ENCODE measurements around the gene ODC1. TPM values are rescaled to one million over a fixed set of nuclear protein-coding genes. Genes with fewer than 3 reads are reported as not detected.

The ODC1 gene
- total RNA-seq: 100 to 1,000 TPM in 1 of 6 donors, 10 to 100 TPM in 4, 1 to 10 TPM in 1; 3.1 to 223 (median 46.0) TPM

DNA sequence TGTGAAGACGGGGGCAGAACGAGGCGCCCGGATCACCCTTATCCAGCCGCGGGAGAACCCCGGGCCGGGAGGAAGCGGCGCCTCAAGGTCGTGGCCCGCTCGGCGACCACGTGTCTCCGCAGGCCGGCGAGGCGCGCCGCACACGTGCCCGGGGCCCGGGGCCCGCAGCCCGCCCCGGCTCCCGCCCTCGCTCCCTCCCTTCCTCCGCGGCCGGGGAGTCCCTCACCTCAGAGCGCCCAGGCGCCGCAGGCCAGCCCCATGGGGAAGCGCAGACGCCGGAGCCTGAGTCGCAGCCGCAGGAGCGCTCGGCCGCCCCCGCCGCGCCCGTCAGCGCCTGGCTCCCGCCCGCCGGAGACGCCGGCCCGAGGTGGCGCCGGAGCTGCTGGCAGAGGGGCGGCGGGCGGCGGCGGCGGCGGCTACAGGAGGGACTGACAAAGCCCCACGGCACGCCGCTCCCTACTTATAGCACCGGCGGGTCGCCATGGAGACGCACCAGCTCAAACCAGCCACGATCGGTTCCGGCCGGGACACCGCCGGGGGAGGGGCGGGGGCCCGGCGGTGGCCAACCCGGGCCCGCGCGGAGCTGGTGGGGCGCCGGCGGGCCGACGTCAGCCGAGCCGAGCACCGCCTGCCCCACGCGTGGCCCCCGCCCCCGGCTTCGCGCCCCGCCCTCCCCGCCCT is at the start of gene ODC1:
Gene ODC1 (minus strand): TSS at position 433 of the 681 bp plus-strand sequence. CDS start 3,295 bp downstream, outside the sequence.
- peak within 1 kb of the TSS; percentile 67 to 87 (median 75) for H3K4me3 ChIP-seq
- peaks cover 32 to 39% (median 38%) of the 10 kb centered on the region in 4 donors for H3K4me1 ChIP-seq
- H3K27ac ChIP-seq: peak within 1 kb of the TSS; percentile 92 to 93 (median 92)
- no peaks in the 10 kb centered on the region for H3K27me3 ChIP-seq
- TF ChIP-seq, protein P1, sequence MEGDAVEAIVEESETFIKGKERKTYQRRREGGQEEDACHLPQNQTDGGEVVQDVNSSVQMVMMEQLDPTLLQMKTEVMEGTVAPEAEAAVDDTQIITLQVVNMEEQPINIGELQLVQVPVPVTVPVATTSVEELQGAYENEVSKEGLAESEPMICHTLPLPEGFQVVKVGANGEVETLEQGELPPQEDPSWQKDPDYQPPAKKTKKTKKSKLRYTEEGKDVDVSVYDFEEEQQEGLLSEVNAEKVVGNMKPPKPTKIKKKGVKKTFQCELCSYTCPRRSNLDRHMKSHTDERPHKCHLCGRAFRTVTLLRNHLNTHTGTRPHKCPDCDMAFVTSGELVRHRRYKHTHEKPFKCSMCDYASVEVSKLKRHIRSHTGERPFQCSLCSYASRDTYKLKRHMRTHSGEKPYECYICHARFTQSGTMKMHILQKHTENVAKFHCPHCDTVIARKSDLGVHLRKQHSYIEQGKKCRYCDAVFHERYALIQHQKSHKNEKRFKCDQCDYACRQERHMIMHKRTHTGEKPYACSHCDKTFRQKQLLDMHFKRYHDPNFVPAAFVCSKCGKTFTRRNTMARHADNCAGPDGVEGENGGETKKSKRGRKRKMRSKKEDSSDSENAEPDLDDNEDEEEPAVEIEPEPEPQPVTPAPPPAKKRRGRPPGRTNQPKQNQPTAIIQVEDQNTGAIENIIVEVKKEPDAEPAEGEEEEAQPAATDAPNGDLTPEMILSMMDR (IDR thresholded peaks at IDR 0.05): peak in 3 of 6 experiments; percentile 4 to 37 (median 25)
- TF ChIP-seq POLR2AphosphoS5 (IDR thresholded peaks at IDR 0.05) (no peak), EP300 (IDR thresholded peaks at IDR 0.05) (peak in 1 of 4 donors; percentile 50), POLR2A (IDR thresholded peaks at IDR 0.05) (peak in 3 of 4 donors; percentile 33 to 89 (median 72))
- peaks cover 5 to 21% (median 13%) of the 10 kb centered on the region in 4 donors for H3K36me3 ChIP-seq
- H3K9me3 ChIP-seq: no peaks in the 10 kb centered on the region
- DNase-seq (peak; percentile 93 to 99), ATAC-seq (ENCODE audit: low FRiP score in 2 of 2) (peak; percentile 92 to 95)
- 0% methylated on average over 8 to 33 of the region's 99 CpGs for WGBS, 2 donors

DNA sequence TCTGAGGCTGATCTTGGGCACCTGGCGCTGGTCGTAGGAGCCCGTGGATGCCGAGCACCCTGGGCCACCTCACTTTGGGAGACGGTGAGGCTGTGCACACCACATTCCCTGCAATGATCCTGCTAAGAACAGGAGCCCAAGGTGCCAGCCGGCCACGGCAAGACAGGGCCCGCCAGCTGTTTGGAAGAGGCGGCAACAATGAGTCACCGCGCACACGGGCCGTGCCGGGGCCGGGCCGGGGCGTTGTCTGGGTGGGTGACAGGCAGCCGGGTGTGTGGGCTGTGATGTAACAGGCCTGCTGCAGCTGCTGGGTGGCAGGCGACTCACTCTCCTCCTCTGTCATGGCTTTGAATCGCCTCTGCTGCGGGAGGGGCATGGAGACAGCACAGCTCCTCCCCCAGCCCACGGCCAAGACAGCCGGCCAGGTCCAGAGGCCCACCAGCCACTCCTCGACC is 49.7 kb upstream of the ODC1 start:
- H3K36me3 ChIP-seq: no peaks in the 10 kb centered on the region
- no peaks in the 10 kb centered on the region for H3K27me3 ChIP-seq
- no peak overlapping the region for H3K27ac ChIP-seq
- no peaks in the 10 kb centered on the region for H3K9me3 ChIP-seq
- TF ChIP-seq, protein P1 (IDR thresholded peaks at IDR 0.05): no peak
- no peak for TF ChIP-seq POLR2A (IDR thresholded peaks at IDR 0.05)
- ATAC-seq (ENCODE audit: low FRiP score in 2 of 2) (peak in 1 of 2 donors; percentile 82), DNase-seq (peak in 1 of 2 donors; percentile 87)
- WGBS, 2 donors: 73% methylated on average over 6 to 23 of the region's 24 CpGs
- H3K4me1 ChIP-seq: peaks cover 0 to 20% (median 12%) of the 10 kb centered on the region in 4 donors
- H3K4me3 ChIP-seq: no peak overlapping the region

DNA sequence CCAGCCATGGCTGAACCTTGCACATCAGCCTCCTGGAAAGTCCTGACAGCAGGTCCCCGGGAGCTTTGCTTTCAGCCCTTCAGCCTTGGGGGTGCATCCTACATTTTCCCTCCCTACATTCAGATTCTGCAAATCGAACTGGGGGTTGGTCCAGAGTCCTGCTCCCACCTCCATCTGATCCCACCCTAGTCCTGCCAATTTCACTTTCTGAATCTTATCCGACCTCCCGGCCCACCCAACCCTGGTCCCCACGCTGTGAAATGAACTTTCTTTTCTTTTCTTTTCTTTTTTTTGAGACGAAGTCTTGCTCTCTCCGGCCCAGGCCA is 47.8 kb upstream of the ODC1 start:
- Histone ChIP-seq H3K27me3 (no peaks in the 10 kb centered on the region), H3K27ac (no peak overlapping the region), H3K36me3 (no peaks in the 10 kb centered on the region), H3K4me1 (peaks cover 0 to 20% (median 11%) of the 10 kb centered on the region in 4 donors), H3K9me3 (no peaks in the 10 kb centered on the region), H3K4me3 (no peak overlapping the region)
- DNase-seq (no peak), ATAC-seq (ENCODE audit: low FRiP score in 2 of 2) (no peak)
- TF ChIP-seq, protein P1 (IDR thresholded peaks at IDR 0.05): no peak
- TF ChIP-seq POLR2AphosphoS5 (IDR thresholded peaks at IDR 0.05) (no peak), POLR2A (IDR thresholded peaks at IDR 0.05) (no peak), EP300 (IDR thresholded peaks at IDR 0.05) (no peak)
- WGBS, 2 donors: 90 to 95% methylated on average over 7 of the region's 7 CpGs

DNA sequence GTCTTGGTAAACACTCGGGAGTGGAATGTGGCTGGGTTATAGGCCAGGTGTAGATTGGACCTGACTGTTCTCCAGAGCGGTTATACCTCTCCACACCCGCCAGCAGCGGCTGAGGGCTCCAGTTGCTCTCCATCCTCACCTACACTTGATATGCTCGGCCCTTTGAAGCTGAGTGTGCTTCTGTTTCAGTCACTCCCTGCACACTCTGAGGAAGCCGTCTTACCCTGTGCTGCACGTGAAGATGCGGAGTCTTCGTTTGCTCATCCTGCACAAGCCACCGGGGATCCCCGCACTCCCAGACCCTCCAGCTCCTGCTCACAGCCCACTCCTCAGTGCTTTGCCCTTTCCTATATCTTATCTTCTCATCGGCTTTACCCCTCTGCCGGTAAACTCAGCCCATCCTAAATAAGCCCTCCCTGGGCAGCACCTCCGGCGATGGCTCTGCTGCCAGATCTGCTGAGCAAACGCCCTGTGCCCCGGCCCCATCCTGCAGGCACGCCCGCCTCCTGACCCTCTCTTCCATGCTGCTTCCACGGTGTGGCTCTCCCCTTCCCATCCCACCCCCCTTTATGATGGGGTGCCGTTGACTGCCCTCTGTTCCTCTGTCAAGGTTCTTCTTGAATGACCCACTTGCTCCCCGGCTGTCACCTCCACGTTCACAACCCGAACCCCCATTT is 47.3 kb upstream of the ODC1 start:
- no peak overlapping the region for H3K27ac ChIP-seq
- peaks cover 0 to 25% (median 10%) of the 10 kb centered on the region in 4 donors for H3K4me1 ChIP-seq
- H3K9me3 ChIP-seq: no peaks in the 10 kb centered on the region
- WGBS, 2 donors: 63 to 68% methylated on average over 24 of the region's 24 CpGs
- H3K36me3 ChIP-seq: no peaks in the 10 kb centered on the region
- no peaks in the 10 kb centered on the region for H3K27me3 ChIP-seq
- H3K4me3 ChIP-seq: no peak overlapping the region
- TF ChIP-seq, protein P1 (IDR thresholded peaks at IDR 0.05): no peak
- DNase-seq: no peak
- no peak for ATAC-seq (ENCODE audit: low FRiP score in 2 of 2)

Data from upper lobe of left lung (tissue), 6 donors.